SK-N-SH (cell line): ENCODE measurements around the gene NUCB1. TPM values are rescaled to one million over a fixed set of nuclear protein-coding genes. Genes with fewer than 3 reads are reported as not detected.

Experiments used
- CTCF ChIA-PET: fragments of 300-600, 350-600 bp; formaldehyde crosslinking; extraction: SDS; loops from one replicate; lab custom pipeline; 2021; lab: Yijun Ruan, JAX
- POLR2A ChIA-PET: fragments of 350-600 bp; sonication (Branson Sonifier 250); formaldehyde crosslinking; extraction: SDS; loops from one replicate; lab custom pipeline; 2020; ENCODE audit warnings: antibody characterized with exemption, inconsistent platforms; lab: Yijun Ruan, JAX
- DNase-seq: peaks from one replicate; pipeline ENCODE4 v3.0.0; 2012
- H2AFZ ChIP-seq: fragments of 200-600 bp; sonication (generic); 2 replicates; pipeline ENCODE4 v1.8.1; 2016; ENCODE audit warnings: antibody characterized with exemption, mild to moderate bottlenecking, low read depth
- H3F3A ChIP-seq: fragments of 200-600 bp; sonication (generic); replicated peaks from 2 replicates; pipeline ENCODE3; 2016; ENCODE audit warnings: antibody characterized with exemption, mild to moderate bottlenecking; ENCODE audit not compliant: insufficient read depth
- H3K27ac ChIP-seq, 2 experiments: fragments of 200-500 bp in 1 of 2; fragments of 200-600 bp in 1 of 2; sonication (Bioruptor generic) in 1 of 2; sonication (generic), shearing (Covaris generic) in 1 of 2; 2 replicates each; pipeline versions ENCODE4 v1.5.1 to v1.6.1; 2014 to 2016; ENCODE audit warnings: low read depth in 2 of 2, inconsistent platforms in 1 of 2, low read length in 1 of 2, mild to moderate bottlenecking in 1 of 2, mixed read lengths in 1 of 2
- H3K27me3 ChIP-seq: fragments of 200-600 bp; sonication (generic), shearing (Covaris generic); 2 replicates; pipeline ENCODE4 v1.6.1; 2016; ENCODE audit warnings: mixed run types; ENCODE audit not compliant: insufficient read depth
- H3K36me3 ChIP-seq, 2 experiments: fragments of 200-500 bp in 1 of 2; fragments of 200-600 bp in 1 of 2; sonication (Bioruptor generic) in 1 of 2; sonication (generic) in 1 of 2; replicated peaks in 1 of 2; 2 replicates each; pipeline versions ENCODE3 to v1.5.1; 2014 to 2016; ENCODE audit warnings: low read length in 1 of 2, mild to moderate bottlenecking in 1 of 2; ENCODE audit not compliant: insufficient read depth in 2 of 2, control insufficient read depth in 1 of 2
- H3K4me1 ChIP-seq, 2 experiments: fragments of 200-500 bp in 1 of 2; fragments of 200-600 bp in 1 of 2; sonication (Bioruptor generic) in 1 of 2; sonication (generic), shearing (Covaris generic) in 1 of 2; 2 replicates each; pipeline versions ENCODE4 v1.5.1 to v1.6.1; 2014 to 2016; ENCODE audit warnings: low read depth in 1 of 2, low read length in 1 of 2, mixed run types in 1 of 2; ENCODE audit not compliant: insufficient read depth in 2 of 2, control insufficient read depth in 1 of 2
- H3K4me2 ChIP-seq: fragments of 200-600 bp; sonication (generic), shearing (Covaris generic); 2 replicates; pipeline ENCODE4 v1.6.1; 2017; ENCODE audit warnings: mixed run types
- H3K4me3 ChIP-seq, 2 experiments: fragments of 200-500 bp in 1 of 2; fragments of 200-600 bp in 1 of 2; sonication (Bioruptor generic) in 1 of 2; sonication (generic), shearing (Covaris generic) in 1 of 2; 2 replicates each; pipeline versions ENCODE4 v1.5.1 to v1.8.1; 2014 to 2016; ENCODE audit warnings: low read depth in 2 of 2, inconsistent platforms in 1 of 2, low read length in 1 of 2, mild to moderate bottlenecking in 1 of 2, mixed read lengths in 1 of 2, moderate library complexity in 1 of 2
- H3K79me2 ChIP-seq: fragments of 200-600 bp; sonication (generic); 2 replicates; pipeline ENCODE4 v1.8.1; 2017; ENCODE audit warnings: mild to moderate bottlenecking; ENCODE audit not compliant: insufficient read depth
- H3K9ac ChIP-seq: fragments of 200-600 bp; sonication (generic); 2 replicates; pipeline ENCODE4 v1.6.1; 2017; ENCODE audit warnings: mixed run types
- H3K9me2 ChIP-seq: fragments of 200-600 bp; sonication (generic); 2 replicates; pipeline ENCODE4 v1.6.1; 2017; ENCODE audit warnings: mixed run types
- H3K9me3 ChIP-seq: fragments of 200-600 bp; sonication (generic); 2 replicates; pipeline ENCODE4 v1.6.1; 2017; ENCODE audit warnings: mixed run types, mild to moderate bottlenecking, moderate library complexity
- H4K20me1 ChIP-seq: fragments of 200-600 bp; sonication (generic); 2 replicates; pipeline ENCODE4 v1.6.1; 2017; ENCODE audit warnings: mild to moderate bottlenecking, mixed run types; ENCODE audit not compliant: insufficient read depth
- CTCF ChIP-seq: fragments of 200-600 bp; sonication (generic); IDR thresholded peaks from 2 replicates; pipeline ENCODE4 v1.6.1; 2017; ENCODE audit warnings: antibody characterized with exemption, mild to moderate bottlenecking, moderate library complexity
- EZH2phosphoT487 ChIP-seq: fragments of 200-600 bp; sonication (generic); IDR thresholded peaks from 2 replicates; pipeline ENCODE4 v1.6.1; 2017; ENCODE audit warnings: low read depth, mixed run types, mild to moderate bottlenecking, antibody characterized with exemption, moderate library complexity, borderline replicate concordance
- FOXM1 ChIP-seq: IDR thresholded peaks from 2 replicates; pipeline ENCODE4 v1.4.0; 2012; ENCODE audit warnings: low read depth, mild to moderate bottlenecking
- GABPA ChIP-seq: IDR thresholded peaks from 2 replicates; pipeline ENCODE4 v1.4.0; 2012; ENCODE audit warnings: low read depth, mild to moderate bottlenecking
- IRF3 ChIP-seq: fragments of 150-350 bp; IDR thresholded peaks from 2 replicates; pipeline ENCODE4 v1.6.1; 2016; ENCODE audit warnings: mild to moderate bottlenecking, low read depth, low read length
- MAX ChIP-seq: IDR thresholded peaks from 2 replicates; pipeline ENCODE4 v1.4.0; 2012; ENCODE audit warnings: low read depth
- MEF2A ChIP-seq: IDR thresholded peaks from 2 replicates; pipeline ENCODE4 v1.4.0; 2012; ENCODE audit warnings: low read depth, borderline replicate concordance
- MXI1 ChIP-seq: IDR thresholded peaks from 2 replicates; pipeline ENCODE4 v1.6.1; 2012; ENCODE audit warnings: mild to moderate bottlenecking, low read depth, low read length, improper control_type of control experiment
- NRF1 ChIP-seq: IDR thresholded peaks from 2 replicates; pipeline ENCODE4 v1.6.1; 2012; ENCODE audit warnings: low read depth, mild to moderate bottlenecking, low read length
- POLR2AphosphoS5 ChIP-seq: IDR thresholded peaks from 2 replicates; pipeline ENCODE4 v1.6.1; 2012; ENCODE audit warnings: low read depth, low read length
- RAD21 ChIP-seq: IDR thresholded peaks from 2 replicates; pipeline ENCODE4 v1.6.1; 2012; ENCODE audit warnings: mild to moderate bottlenecking, low read length
- REST ChIP-seq: IDR thresholded peaks from 2 replicates; pipeline ENCODE4 v1.6.1; 2012; ENCODE audit warnings: mild to moderate bottlenecking, low read depth, low read length, moderate library complexity
- RFX5 ChIP-seq: IDR thresholded peaks from 2 replicates; pipeline ENCODE4 v1.6.1; 2012; ENCODE audit warnings: mild to moderate bottlenecking, improper control_type of control experiment, low read length
- SIN3A ChIP-seq: IDR thresholded peaks from 2 replicates; pipeline ENCODE4 v1.6.1; 2012; ENCODE audit warnings: low read depth, mild to moderate bottlenecking, low read length, moderate library complexity, borderline replicate concordance
- SMC3 ChIP-seq: IDR thresholded peaks from 2 replicates; pipeline ENCODE4 v1.6.1; 2012; ENCODE audit warnings: low read depth, low read length, improper control_type of control experiment
- TCF12 ChIP-seq: IDR thresholded peaks from 2 replicates; pipeline ENCODE4 v1.4.0; 2012
- TEAD4 ChIP-seq: IDR thresholded peaks from 2 replicates; pipeline ENCODE4 v1.4.0; 2012; ENCODE audit warnings: mild to moderate bottlenecking, borderline replicate concordance; ENCODE audit not compliant: insufficient read depth
- USF1 ChIP-seq: IDR thresholded peaks from 2 replicates; pipeline ENCODE4 v1.4.0; 2012; ENCODE audit warnings: low read depth, borderline replicate concordance
- USF2 ChIP-seq: fragments of 150-350 bp; IDR thresholded peaks from 2 replicates; pipeline ENCODE4 v1.6.1; 2017; ENCODE audit warnings: antibody characterized with exemption, low read length, low read depth, borderline replicate concordance
- YY1 ChIP-seq: IDR thresholded peaks from 2 replicates; pipeline ENCODE4 v1.4.0; 2012; ENCODE audit warnings: low read depth, mild to moderate bottlenecking
- WGBS: methylation state at CpG from one replicate; pipeline ENCODE4 v1.1.6; 2017; ENCODE audit warnings: low lambda C conversion rate; 5-methylcytosine and 5-hydroxymethylcytosine counted together
- polyA plus RNA-seq, 3 experiments: library from polyadenylated mRNA; depleted of rRNA; stranded (reverse); fragments of >200 nt; gene quantifications; 2 replicates each; pipeline ENCODE4 v1.2.3, GENCODE V29; 2012

Gene NUCB1
- polyA plus RNA-seq, 1 of the 3 experiments (the other 2 are of a cell fraction), result 397 TPM

GRCh38 chr19:48968179-48968661 lies 68.1 kb downstream of the NUCB1 start (continued):
- TF ChIP-seq MXI1, result no peak
- TF ChIP-seq, all 33 proteins: peak for 0

GRCh38 chr19:48968813-48969218 lies 68.7 kb downstream of the NUCB1 start:
- no peak for DNase-seq
- Histone ChIP-seq H3K4me1 (peaks cover 10 to 20% of the 10 kb centered on the region in 2 experiments; a peak in 3 of 4 replicates), H3K36me3 (peaks cover 13 to 36% of the 10 kb centered on the region in 2 experiments), H3K79me2 (peaks cover 19% of the 10 kb centered on the region), H3K4me3 (no peak overlapping the region), H3K27ac (no peak overlapping the region), H3F3A (peaks cover 46% of the 10 kb centered on the region), H3K4me2 (no peak overlapping the region), H3K9ac (no peak overlapping the region), H3K9me2 (no peaks in the 10 kb centered on the region), H4K20me1 (peaks cover 18% of the 10 kb centered on the region), H3K9me3 (no peaks in the 10 kb centered on the region), H3K27me3 (no peaks in the 10 kb centered on the region), H2AFZ (no peak overlapping the region)
- WGBS, result 90% methylated on average over 15 of the region's 15 CpGs
- ChIA-PET CTCF (interaction anchor here (3.5 kb wide), 1 partner anchor 180 kb away, joined by 39 read pairs; no protein-coding TSS in a partner anchor), POLR2A (interaction anchor here (0.6 to 0.9 kb wide), 2 partner anchors 15 to 658 kb away, joined by 3 read pairs; no protein-coding TSS in a partner anchor)
- TF ChIP-seq SIN3A, result no peak
- no peak for TF ChIP-seq POLR2AphosphoS5
- no peak for TF ChIP-seq EZH2phosphoT487
- TF ChIP-seq TCF12, result no peak
- TF ChIP-seq CTCF, result no peak
- TF ChIP-seq SMC3, result no peak
- TF ChIP-seq USF2, result no peak
- TF ChIP-seq RAD21, result no peak
- no peak for TF ChIP-seq YY1
- no peak for TF ChIP-seq FOXM1
- no peak for TF ChIP-seq RFX5
- TF ChIP-seq REST, result no peak
- TF ChIP-seq USF1, result no peak
- no peak for TF ChIP-seq MAX
- no peak for TF ChIP-seq TEAD4
- TF ChIP-seq MXI1, result no peak
- TF ChIP-seq NRF1, result no peak
- TF ChIP-seq GABPA, result no peak
- no peak for TF ChIP-seq IRF3
- no peak for TF ChIP-seq MEF2A
